ENCODE results near the gene MFF.

GRCh38 chr2:227348324-227348723 is 23.3 kb downstream of the MFF start:
- TF ChIP-seq CEBPB (IDR thresholded peaks at IDR 0.05) (no peak), YY1 (IDR thresholded peaks at IDR 0.05; ENCODE audit: low read depth) (no peak), TCF12 (IDR thresholded peaks at IDR 0.05; ENCODE audit: low read depth) (no peak), MAX (IDR thresholded peaks at IDR 0.05) (no peak)

All from Ishikawa (cell line).